AG09319 (cell line): ENCODE data around the gene XDH.

Experiments
- DNase-seq: peaks from one replicate; pipeline ENCODE4 v3.0.0-alpha.2; 2010; ENCODE audit warnings: low read depth; ENCODE audit errors: extremely low read depth
- TF ChIP-seq, protein P1 (sequence below): IDR thresholded peaks from 2 replicates; pipeline ENCODE4 v1.5.1; 2011; ENCODE audit warnings: low read depth, mild to moderate bottlenecking, inconsistent platforms, low read length, moderate library complexity

Gene XDH

DNA sequence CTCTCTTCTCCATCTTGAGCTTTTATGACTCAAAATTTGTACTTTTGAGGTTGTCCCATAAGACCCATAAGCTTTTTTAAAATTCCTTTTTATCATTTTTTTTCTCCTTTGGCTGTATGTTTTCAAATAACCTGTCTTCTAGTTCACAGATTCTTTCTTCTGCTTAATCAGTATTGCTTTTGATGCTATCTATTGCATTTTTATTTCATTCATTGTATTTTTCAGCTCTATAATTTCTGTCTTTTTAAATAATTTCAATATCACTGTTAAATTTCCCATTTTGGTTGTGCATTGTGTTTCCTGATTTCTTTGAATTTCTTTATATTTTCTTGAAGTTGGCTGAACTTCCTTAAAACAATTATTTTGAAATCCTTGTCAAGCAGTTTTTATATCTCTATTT lies 4.8 kb upstream of the XDH start:
- DNase-seq = no peak
- TF ChIP-seq, protein P1, sequence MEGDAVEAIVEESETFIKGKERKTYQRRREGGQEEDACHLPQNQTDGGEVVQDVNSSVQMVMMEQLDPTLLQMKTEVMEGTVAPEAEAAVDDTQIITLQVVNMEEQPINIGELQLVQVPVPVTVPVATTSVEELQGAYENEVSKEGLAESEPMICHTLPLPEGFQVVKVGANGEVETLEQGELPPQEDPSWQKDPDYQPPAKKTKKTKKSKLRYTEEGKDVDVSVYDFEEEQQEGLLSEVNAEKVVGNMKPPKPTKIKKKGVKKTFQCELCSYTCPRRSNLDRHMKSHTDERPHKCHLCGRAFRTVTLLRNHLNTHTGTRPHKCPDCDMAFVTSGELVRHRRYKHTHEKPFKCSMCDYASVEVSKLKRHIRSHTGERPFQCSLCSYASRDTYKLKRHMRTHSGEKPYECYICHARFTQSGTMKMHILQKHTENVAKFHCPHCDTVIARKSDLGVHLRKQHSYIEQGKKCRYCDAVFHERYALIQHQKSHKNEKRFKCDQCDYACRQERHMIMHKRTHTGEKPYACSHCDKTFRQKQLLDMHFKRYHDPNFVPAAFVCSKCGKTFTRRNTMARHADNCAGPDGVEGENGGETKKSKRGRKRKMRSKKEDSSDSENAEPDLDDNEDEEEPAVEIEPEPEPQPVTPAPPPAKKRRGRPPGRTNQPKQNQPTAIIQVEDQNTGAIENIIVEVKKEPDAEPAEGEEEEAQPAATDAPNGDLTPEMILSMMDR = no peak

DNA sequence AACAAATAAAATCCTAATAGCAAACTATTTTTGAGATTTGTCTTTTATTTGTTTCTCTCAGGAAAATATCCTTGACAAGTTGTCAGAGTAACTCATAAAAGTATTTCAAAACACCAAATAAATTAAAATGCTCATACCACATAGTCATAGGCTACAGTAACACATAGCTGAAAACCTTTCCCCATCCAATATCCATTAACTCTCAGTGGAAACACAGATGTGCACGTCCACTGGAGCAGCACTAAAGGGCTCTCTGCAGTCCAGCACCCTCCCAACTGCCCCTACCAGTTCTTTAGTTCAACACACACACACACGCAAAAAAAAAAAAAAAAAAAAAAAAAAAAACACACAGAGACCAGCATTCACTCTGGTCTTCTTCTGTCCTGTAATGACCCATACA lies 879 bp upstream of the XDH start:
- TF ChIP-seq, protein P1 = no peak
- DNase-seq = no peak

DNA sequence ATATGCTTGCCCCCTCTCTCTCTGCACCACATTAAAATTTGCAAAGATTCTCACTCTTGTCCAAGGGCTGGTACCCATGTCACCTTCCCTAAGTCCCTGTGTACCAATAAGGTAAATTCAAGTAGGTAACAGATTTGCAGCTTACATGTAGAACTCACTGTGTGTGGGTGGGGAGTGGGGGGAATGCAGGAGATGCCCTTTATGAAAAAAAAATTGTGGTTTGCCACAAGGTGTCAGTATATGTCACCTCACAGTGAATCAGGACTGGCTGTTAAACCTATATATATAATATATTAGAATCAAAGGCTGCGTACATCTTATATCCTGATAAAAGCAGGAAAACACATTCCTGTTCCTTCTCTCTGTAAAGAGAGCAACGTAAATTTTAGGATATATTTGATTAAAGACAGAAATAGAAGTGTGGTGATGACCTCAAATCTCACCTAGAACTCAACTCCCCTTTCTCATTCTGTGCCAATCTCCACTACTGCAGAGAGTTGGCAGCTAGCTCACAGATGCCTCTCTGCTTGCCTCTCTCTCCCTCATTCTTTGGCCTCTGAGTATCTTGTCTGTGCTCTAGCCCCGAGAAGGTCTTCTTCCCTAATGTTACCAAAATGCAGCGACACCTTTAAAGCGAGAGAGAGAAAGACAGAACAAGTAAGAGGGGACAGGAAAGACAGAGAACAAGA lies 536 bp downstream of the XDH start:
- DNase-seq = no peak
- TF ChIP-seq, protein P1 = no peak

DNA sequence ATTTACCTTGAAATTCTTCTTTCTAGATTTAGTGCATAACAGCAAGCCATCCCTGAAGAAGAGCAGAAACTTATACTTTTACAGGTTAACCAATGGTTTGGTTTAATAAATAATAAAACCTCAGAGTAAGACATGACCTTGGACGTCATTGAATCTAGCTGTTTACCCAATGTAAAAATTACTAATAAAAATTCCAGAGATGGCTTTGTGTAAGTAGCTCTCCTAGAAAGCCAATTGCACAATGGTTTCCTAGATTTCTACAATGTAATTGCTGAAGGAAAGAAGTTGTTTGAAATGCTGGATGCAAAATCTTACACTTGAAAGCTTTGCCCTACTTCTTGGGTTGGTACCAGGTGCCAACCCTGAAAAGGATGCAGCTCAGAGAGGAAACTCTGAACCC lies 1.5 kb downstream of the XDH start:
- TF ChIP-seq, protein P1 = no peak
- no peak for DNase-seq

DNA sequence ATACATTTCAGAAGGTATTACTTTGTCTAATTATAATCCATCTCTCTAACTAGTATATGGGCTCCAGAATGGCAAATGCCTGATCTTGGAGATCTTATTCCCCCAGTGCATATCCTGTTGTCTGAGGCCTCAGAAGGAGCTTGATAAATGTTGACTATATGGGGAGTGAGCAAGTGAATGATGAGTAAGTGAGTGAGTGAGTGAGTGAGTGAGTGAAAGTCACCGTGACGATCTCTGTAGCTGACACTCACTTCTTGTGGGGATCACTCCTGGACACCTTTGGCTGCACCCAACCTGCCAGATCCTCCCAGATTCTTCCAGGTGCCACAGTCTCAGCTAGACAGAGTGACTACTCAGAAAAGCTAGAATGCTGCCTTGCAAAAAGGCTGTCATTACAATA lies 2.8 kb downstream of the XDH start:
- no peak for DNase-seq
- TF ChIP-seq, protein P1 = no peak

DNA sequence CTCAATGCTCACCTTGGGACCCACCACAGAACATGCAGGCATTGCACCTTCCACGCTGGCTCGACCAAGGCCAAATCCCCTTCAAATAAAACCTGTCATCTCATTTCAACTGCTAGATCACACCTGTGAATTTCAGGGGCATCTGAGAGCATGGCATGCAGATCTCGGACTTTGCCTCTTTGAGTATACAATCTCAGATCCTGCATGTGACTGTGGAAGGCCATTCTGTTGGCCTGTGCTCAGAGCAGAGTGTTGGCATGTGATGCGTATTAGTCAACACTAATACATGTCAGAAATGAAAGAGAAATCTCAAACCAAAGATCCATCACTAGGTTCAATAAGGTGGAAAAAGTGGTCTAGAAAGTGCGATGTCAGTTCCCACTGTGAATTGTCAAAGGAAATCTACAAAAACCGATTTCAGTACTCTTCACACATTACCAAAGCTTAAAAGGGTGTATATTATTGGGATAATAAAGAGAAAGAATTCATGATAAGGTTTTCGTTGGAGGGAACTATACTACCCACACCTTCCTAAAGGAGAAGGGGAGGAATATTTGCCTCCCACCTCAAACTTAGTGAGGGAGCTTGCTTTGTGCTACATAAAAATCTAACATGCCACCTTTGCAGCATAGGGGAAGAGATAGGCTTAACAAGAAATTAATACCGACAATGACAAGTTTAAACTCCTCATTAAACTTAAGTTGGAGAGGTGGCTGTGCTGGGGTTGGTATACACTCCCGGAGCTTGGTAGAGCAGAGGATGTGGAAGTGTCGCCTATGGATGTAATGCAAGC lies 7.8 kb downstream of the XDH start:
- TF ChIP-seq, protein P1 = no peak
- DNase-seq = no peak

DNA sequence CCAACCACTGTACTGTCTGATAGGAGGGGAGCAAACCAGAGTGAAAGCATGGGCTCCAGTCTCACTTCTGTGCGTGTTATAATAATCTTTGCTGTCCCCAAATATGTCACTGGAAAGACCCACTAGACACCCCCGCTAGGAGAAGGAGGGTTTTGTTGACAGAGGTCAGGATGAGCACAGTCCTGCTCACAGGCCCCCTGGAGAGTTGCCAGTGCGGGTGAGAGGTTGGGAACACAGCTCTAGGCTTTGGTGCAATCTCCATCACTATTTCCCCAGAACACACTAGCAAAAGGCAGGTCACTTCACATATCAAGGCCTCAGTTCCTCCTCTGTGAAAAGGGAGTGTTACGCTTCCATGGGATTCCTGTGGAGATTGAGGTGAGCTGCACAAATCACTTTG lies 9.7 kb downstream of the XDH start:
- TF ChIP-seq, protein P1 = no peak
- DNase-seq = no peak
